ENCODE results near the gene RNASE13. TPM values are rescaled to one million over a fixed set of nuclear protein-coding genes. Genes with fewer than 3 reads are reported as not detected.

RNASE13 gene
- total RNA-seq, 1 donor from 2014 or later, result not detected

DNA sequence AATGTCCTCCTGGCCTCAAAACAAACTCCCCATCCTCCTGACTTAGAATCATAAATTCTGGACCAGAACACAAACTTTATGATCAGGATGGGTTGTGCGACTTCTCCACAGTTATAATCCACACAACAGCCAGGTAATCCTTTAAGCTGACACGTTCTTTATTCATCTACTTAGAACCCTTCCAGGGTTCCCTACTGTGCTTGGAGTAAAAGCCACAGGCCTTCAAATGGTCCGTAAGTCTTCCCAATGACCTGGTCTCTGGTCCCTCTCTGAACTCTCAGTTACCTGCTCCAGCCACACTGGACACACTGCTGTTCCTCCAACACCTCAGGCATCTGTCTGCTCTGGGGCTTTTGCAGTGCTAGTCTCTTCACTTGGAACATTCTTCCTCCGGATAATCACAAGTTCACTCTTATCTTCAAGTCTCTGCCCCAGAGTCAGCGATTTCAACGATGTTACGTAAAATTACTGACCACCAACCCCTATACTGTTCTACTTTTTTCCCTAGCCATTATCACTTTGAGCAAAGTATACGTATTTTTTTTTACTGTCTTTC, 5.8 kb upstream of the RNASE13 start:
- Mint-ChIP-seq H3K4me3 (ENCODE audit: unreplicated experiment) (no peak overlapping the region), H3K36me3 (ENCODE audit: low read depth, unreplicated experiment) (no peaks in the 10 kb centered on the region), H3K27me3 (ENCODE audit: unreplicated experiment) (peaks cover 16% of the 10 kb centered on the region), H3K4me1 (ENCODE audit: unreplicated experiment) (peaks cover 42% of the 10 kb centered on the region), H3K9me3 (ENCODE audit: unreplicated experiment) (no peaks in the 10 kb centered on the region), H3K27ac (ENCODE audit: unreplicated experiment) (no peak overlapping the region)
- TF ChIP-seq CTCF (IDR thresholded peaks at IDR 0.05; ENCODE audit: unreplicated experiment), result no peak
- DNase-seq (ENCODE audit: low spot score), result no peak

DNA sequence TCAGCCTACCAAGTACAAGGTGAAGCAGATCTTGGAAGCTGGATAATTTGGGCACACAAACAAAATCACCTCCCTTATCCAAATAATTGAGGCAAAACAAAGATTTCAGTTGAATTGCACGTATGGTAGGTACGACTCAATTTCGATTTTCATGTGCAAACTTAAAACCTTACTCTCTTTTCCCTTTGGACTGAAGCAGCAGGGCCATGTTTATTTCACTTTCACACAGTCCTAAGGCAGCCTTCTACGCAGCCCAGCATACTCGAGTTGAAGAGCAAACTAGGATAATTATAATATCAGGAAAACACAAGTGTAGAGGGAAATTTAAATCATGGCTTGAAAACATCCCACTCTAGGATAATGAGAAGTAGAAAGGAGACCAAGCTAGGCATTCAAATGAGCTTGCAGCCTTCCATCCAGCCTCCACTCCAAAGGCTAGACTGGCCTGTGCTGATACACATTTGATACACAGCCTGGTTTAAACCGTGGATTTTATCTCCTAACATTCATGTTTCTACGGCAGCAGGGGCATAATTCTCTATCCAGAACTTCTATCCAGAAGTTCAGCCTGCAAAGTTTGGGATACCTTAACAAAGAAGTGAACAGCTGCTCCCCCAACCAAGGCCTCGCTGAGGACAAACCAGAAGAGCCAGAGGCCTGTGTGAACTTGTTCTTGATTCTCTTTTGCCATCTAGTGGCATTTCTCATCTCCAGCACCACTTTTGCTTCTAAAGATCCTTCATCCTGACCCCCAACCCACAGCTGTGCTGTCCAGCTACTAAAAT, 5.2 kb upstream of the RNASE13 start:
- Mint-ChIP-seq H3K27me3 (ENCODE audit: unreplicated experiment) (peaks cover 16% of the 10 kb centered on the region), H3K36me3 (ENCODE audit: low read depth, unreplicated experiment) (no peaks in the 10 kb centered on the region), H3K27ac (ENCODE audit: unreplicated experiment) (peak overlapping the region; percentile 68), H3K4me1 (ENCODE audit: unreplicated experiment) (peaks cover 39% of the 10 kb centered on the region), H3K9me3 (ENCODE audit: unreplicated experiment) (no peaks in the 10 kb centered on the region), H3K4me3 (ENCODE audit: unreplicated experiment) (no peak overlapping the region)
- DNase-seq (ENCODE audit: low spot score), result peak; percentile 40
- peak; percentile 17 for TF ChIP-seq CTCF (IDR thresholded peaks at IDR 0.05; ENCODE audit: unreplicated experiment)

- H3K4me3 Mint-ChIP-seq (ENCODE audit: unreplicated experiment), result no peak overlapping the region
- no peaks in the 10 kb centered on the region for H3K9me3 Mint-ChIP-seq (ENCODE audit: unreplicated experiment)
- peaks cover 32% of the 10 kb centered on the region for H3K4me1 Mint-ChIP-seq (ENCODE audit: unreplicated experiment)
- H3K27me3 Mint-ChIP-seq (ENCODE audit: unreplicated experiment), result peaks cover 17% of the 10 kb centered on the region
- no peak for TF ChIP-seq CTCF (IDR thresholded peaks at IDR 0.05; ENCODE audit: unreplicated experiment)
- peak overlapping the region; percentile 68 for H3K27ac Mint-ChIP-seq (ENCODE audit: unreplicated experiment)
- H3K36me3 Mint-ChIP-seq (ENCODE audit: low read depth, unreplicated experiment), result no peaks in the 10 kb centered on the region
- peak; percentile 28 for DNase-seq (ENCODE audit: low spot score)
These were observed 4.1 kb upstream of the RNASE13 start for GRCh38 chr14:21038441-21039422.

DNA sequence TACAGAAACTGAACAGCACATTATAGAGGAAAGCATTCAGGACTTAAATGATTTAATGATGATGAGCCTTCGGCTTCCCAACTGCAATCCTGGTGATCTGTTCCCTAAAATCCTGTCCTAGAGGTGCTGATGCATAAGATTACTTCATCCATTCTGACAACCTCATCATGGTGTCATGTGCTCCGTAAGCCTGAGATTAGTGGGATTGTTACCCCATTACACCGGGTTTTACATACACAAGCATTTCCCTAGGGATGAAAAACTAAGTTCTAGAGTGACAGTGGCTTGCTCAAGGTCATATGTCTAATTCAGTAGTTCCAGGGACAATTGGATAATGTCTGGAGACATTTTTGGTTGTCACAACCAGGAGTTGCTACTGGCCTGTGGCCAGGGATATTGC, 2.5 kb upstream of the RNASE13 start:
- no peak for TF ChIP-seq CTCF (IDR thresholded peaks at IDR 0.05; ENCODE audit: unreplicated experiment)
- Mint-ChIP-seq H3K27me3 (ENCODE audit: unreplicated experiment) (peaks cover 17% of the 10 kb centered on the region), H3K27ac (ENCODE audit: unreplicated experiment) (no peak overlapping the region), H3K36me3 (ENCODE audit: low read depth, unreplicated experiment) (no peaks in the 10 kb centered on the region), H3K4me1 (ENCODE audit: unreplicated experiment) (peaks cover 22% of the 10 kb centered on the region), H3K9me3 (ENCODE audit: unreplicated experiment) (no peaks in the 10 kb centered on the region), H3K4me3 (ENCODE audit: unreplicated experiment) (no peak overlapping the region)
- DNase-seq (ENCODE audit: low spot score), result no peak

Measured in endothelial cell (in vitro differentiated cells).